CD4-positive, alpha-beta T cell treated with Interleukin-12 subunit alpha and Interleukin-12 subunit beta, for 1 hour (primary cell): ENCODE results near the gene PLEKHG4B.

Source experiments
- DNase-seq: peaks from one replicate; pipeline ENCODE4 v3.0.0-alpha.2; 2020

PLEKHG4B gene

DNA sequence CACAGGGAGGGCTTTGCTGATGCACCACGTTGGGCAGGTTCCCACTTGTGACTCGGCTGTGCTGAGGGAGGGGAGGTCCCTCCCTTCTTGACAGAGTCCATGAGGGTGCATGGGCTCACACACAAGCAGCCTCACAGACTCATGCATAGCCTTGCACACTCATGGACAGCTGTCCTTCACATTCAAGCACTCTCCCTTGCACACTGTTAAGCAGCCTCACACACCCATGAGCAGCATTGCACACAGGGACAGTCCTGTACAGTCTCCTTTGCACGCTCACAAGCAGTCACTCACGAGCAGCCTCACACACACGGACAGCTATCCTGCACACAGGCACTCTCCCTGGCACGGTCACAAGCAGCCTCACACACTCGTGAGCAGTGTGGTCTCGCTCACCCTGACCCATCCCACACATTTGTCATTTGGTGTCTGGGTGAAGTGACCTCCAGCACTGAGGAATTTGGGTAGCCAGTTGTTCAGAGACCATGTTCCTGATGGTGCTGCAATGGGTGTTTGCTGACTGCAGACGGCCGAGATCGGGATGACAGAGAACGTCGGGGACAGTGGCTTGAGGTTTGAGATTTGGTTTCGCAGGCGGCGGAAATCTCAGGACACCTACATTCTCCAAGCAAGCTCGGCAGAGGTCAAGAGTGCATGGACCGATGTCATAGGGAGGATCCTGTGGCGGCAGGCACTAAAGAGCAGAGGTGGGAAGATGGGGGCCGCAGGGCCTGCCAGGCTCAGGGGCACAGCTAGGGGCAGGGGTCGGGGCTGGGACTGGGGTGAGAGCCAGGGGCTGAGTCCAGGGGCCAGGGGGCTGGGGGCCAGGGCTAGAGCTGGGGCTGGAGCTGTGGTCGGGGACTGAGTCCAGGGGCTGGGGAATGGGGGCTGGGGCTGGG is 81.7 kb downstream of the PLEKHG4B start:
- no peak for DNase-seq

DNA sequence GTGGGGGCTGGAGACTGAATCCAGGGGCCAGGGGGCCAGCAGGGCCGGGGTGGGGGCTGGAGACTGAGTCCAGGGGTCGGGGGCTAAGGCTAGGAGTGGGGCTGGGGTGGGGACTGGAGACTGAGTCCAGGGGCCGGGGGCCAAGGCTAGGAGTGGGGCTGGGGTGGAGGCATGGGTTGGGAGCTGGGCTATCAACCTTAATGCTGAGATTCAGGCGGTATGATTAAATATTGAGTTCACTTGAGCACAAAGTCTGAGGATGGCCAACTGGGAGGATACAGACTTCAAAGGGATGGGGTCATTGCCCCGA is 82.3 kb downstream of the PLEKHG4B start:
- no peak for DNase-seq

DNA sequence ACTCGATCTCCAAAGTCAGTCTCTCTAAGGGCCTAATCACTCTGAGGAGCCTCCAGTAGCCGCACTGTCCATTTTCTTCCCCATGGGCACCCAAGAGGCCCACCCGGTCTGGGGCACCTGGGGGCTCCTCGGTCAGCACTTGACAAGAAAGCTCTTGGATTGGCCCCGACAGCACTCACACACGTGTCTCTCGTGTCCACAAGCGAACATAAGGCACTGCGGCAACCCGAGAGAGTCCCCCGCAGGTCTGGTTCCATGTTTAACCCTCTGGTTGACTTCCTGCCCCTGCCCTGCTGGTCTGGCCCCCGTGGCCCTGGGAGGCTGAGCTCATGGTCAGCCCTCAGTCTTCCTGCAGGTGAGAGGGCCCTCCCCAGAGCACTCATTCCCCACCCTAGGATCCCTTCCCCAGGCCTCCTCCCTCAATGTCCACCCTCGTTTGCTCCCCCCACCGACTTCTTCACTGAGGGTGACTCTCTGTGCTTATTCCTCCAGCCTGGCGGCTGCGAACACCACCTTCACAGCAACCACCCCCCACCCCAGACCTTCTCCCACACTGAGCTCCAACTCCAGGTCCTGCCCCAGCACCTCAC is 83.0 kb downstream of the PLEKHG4B start:
- no peak for DNase-seq

- no peak for DNase-seq
Observed at GRCh38 chr5:176296-176823, 84.4 kb downstream of the PLEKHG4B start.

DNA sequence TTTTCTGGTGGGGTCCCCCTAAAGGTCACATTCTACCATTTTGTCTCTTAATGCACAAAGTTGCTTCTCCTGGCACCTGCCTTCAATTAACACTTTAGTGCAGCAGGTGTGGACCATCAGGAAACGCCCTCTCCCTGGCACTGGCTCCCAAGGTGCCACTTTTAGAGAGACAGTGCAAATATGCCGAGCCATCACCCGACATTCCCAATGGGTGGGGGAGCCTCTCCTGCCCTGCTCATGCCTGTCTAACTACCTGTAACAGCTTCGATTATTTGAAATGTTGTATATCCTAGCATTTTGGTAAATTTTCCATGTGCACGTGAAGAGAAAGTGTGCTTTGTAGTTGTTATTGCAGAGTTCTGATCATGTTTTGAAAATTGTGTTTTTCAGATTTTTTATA is 86.1 kb downstream of the PLEKHG4B start:
- DNase-seq = no peak

DNA sequence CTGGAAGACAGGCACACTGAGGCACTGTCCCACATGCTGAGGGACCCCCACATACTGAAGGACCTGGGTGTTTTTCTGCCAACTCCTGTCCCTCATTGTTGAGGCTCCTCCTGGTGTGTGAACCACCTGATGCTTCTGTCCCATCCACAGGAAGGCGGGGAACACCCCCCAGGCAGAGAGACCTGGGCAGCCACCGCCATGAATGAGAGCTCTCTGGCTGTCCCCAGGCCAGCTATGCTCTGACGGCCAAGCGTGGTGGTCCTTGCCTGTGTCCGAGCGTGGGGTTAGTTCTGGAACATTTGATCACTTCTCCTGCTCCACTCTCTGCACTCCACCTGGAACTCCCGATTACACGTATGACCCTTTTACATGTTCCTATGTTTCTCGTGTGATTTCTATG is 87.4 kb downstream of the PLEKHG4B start:
- no peak for DNase-seq

DNA sequence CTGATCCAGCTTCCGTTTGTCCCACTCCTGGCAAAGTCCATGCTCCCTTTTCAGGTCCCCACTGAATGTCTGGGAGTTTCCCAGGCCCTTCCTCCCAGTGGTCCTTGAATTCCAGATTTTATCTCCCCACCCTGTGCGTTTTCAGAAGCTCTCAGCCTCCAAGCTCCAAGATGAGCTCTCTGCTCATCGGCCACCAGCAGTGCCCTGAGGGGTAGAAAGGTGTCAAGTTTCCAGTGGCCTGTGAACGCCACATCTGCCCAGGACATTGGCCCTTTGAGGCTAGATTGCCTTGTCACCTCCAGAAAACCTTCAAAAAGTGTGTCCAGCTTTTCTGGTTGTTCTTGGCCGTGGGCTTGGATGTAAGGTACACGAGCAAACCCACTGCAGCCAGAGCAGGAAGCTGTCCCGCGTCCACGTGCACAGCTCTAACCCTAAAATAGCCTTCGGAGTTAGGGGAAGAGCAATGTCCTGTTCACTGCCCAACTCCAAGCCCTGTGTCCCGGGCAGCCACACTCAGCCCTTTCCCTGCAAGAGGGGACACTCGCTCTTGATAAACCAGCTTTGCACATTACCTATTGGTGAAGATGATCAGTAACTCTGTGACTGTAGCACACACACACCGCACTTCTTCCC is 88.4 kb downstream of the PLEKHG4B start:
- DNase-seq = no peak

- no peak for DNase-seq
Observed at GRCh38 chr5:181160-181559, 89.2 kb downstream of the PLEKHG4B start.

- no peak for DNase-seq
Observed at GRCh38 chr5:181566-181965, 89.6 kb downstream of the PLEKHG4B start.

- no peak for DNase-seq
Observed at GRCh38 chr5:182126-182525, 90.2 kb downstream of the PLEKHG4B start.

DNA sequence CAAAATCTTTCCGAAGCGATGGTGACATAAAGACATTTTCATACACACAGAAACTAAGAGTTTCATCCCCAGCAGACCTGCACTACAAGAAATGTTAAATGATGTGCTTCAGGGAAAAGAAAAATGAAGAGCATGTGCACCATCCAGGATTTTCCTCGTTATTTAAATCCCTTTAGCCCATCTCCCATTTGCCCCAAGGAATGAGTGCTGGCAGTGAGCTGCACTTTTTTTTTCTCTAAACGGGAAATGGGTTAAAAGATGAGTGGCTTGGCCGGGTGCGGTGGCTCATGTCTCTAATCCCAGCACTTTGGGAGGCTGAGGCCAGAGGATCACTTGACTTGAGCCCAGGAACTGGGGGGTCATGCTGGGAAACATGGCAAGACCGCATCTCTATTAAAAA is 92.5 kb downstream of the PLEKHG4B start:
- DNase-seq = no peak

GRCh38 chr5:185095-186070 is 93.4 kb downstream of the PLEKHG4B start:
- DNase-seq = no peak

GRCh38 chr5:186091-187041 is 94.4 kb downstream of the PLEKHG4B start:
- DNase-seq = no peak

- DNase-seq = no peak
Observed at GRCh38 chr5:187042-187431, 95.1 kb downstream of the PLEKHG4B start.

DNA sequence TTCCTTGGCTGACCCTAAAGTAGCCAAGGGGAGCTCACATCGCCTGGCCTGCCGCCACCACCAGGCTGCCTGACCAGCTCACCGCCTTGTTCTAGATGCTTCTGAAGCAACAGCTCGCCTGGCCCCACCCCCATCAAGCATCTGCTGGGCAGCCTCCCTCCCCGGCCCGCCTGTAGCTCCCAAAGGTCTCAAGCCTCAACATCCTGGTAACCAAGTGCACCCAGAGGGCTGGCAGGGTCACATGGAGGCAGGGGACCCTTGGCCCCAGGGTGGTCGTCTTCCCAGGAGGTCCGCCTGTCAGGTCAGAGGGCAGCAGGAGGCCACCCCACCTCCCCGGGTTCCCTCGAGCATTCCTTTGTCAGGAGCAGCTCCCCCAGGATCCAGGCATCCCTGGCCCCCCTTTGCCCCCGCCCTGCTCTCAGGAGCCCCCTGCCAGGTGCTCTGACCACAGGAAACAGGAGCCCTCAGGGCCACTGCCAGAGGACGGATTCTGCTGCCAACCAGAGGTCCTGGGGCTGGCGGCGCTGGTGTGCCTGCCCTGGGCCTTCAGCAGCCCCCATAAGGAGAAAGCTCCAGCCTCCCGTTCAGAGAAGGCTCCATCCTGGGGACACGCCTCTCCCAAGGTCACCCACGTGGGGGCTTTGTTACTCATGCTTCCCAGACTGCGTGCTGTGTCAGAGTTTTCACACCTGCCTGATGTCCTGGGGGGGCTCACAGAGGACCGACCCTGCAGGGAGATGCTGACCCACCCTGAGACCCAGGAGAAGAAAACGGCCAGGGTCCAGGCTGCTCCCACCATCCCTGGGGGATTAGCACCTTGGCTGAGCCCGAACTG is 95.9 kb downstream of the PLEKHG4B start:
- DNase-seq = no peak

DNA sequence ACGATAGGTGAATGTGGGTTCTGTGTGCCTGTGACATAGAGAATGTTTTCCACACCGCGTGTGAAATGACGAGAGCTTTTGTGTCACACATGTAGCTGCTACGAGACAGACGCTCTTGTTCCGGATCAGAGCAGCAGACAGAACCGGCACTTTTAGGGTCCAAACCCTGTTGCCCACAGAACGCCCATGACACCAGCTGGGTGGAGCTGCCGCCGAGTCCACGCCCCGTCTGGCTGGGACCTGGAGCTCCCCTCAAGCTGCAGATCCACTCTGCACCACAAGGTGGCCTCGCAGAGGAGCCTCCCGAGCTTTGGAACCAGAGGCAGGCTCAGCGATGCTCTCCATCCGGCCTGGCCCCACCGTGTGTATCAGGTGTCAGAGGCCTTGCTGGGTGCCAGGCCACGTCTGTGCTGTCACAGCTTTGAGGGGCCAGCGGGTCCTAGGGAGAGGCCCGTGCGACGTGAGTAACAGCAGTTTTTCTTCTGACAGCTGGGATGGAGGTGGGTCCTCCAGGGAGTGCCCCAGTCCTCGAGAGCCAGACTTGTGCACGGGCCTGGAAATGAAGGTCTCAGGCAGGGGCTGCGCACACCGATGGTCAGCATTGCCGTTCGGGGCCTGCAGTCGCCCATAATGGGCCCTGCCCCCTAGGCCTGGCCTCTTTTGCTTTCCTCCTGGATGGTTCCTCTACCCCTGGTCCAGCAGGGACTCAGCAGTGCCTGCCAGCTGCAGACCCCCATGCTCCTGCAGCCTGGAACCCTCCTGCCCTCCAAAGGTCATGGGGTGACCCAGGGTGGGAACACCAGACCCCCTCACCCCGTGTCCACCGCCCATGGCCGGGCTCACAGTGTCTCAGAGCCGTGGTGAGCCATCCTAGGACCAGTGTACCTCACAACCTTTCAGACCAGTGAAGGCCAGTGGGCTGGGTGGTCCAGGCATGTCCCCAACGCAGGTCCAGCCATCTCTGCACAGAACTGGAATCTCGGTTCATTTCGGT is 96.8 kb downstream of the PLEKHG4B start:
- DNase-seq = peak; percentile 87

DNA sequence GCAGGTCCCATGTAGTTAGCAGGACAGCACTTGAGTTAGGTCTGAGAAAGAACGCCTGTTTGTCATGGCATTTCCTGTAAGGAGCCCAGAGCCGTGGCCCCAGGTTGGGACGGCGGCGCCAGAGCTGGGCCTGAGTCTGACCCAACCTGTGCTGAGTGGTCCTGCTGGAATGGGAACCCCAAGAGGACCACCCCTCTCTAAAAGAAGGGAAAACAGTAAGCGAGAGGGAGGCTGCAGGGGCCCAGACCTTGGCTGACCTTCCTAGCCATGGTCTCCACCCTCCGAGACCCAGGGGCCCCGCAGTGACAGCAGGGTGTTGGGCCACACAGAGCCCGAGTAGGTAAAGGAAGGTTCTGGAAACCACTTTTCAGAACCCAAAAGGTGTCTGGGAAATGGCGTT is 97.5 kb downstream of the PLEKHG4B start:
- no peak for DNase-seq

- DNase-seq = no peak
Observed at GRCh38 chr5:189976-190365, 98.0 kb downstream of the PLEKHG4B start.

- no peak for DNase-seq
Observed at GRCh38 chr5:190366-191035, 98.5 kb downstream of the PLEKHG4B start.
